ENCODE measurements around the gene GAL3ST3. TPM values are rescaled to one million over a fixed set of nuclear protein-coding genes. Genes with fewer than 3 reads are reported as not detected.
A peak's percentile ranks its signal among the peaks of the same experiment; 100 is the strongest.

GAL3ST3 gene
- polyA plus RNA-seq, 3 donors: not detected

- intact Hi-C loops (cut with micrococcal nuclease): no loop called here
- H2AFZ ChIP-seq (ENCODE audit: insufficient read depth, low read depth, low read length, poor library complexity, severe bottlenecking): no peak overlapping the region
- H3K27me3 ChIP-seq (ENCODE audit: control insufficient read depth in 2 of 2, insufficient read depth in 2 of 2, low read length in 2 of 2): peaks cover 14 to 23% of the 10 kb centered on the region in 2 donors
- no peak for DNase-seq
- TF ChIP-seq CTCF (IDR thresholded peaks at IDR 0.05): no peak
- H3K4me1 ChIP-seq (ENCODE audit: control insufficient read depth in 1 of 2, insufficient read depth in 2 of 2, low read length in 2 of 2): peaks cover 42 to 43% of the 10 kb centered on the region in 2 donors
- H3K4me3 Mint-ChIP-seq: peak overlapping the region in 1 of 2 donors; percentile 71
- no peak overlapping the region for H3K9ac ChIP-seq (ENCODE audit: insufficient read depth, low read length, poor library complexity, severe bottlenecking)
- peaks cover 0 to 5% (median 2%) of the 10 kb centered on the region in 7 donors for H3K9me3 Mint-ChIP-seq
- peak overlapping the region in 1 of 2 donors; percentile 28 for H3K27ac ChIP-seq (ENCODE audit: low read depth in 1 of 2, low read length in 2 of 2)
- H3K79me2 ChIP-seq (ENCODE audit: insufficient read depth, low read length): no peaks in the 10 kb centered on the region
- H3K27ac Mint-ChIP-seq: peak overlapping the region in 5 of 7 donors; percentile 61 to 87 (median 80)
- H3K36me3 Mint-ChIP-seq: peaks cover 9 to 16% of the 10 kb centered on the region in 2 donors
- no peaks in the 10 kb centered on the region for H4K20me1 ChIP-seq (ENCODE audit: insufficient read depth, low read length)
- H3K4me2 ChIP-seq (replicated peaks; ENCODE audit: extremely low read depth, low read length, poor library complexity, severe bottlenecking): peak overlapping the region; percentile 53
- peaks cover 4 to 8% of the 10 kb centered on the region in 2 donors for H3K36me3 ChIP-seq (replicated peaks in 1 of 2; ENCODE audit: control insufficient read depth in 1 of 2, insufficient read depth in 2 of 2, low read length in 2 of 2)
- WGBS (ENCODE audit: insufficient coverage): 44% methylated on average over 6 of the region's 12 CpGs
- H3K4me3 ChIP-seq (replicated peaks in 1 of 3; ENCODE audit: low read depth in 2 of 3, low read length in 3 of 3): no peak overlapping the region
- H3K4me1 Mint-ChIP-seq: peaks cover 40% of the 10 kb centered on the region
- peaks cover 22 to 35% (median 34%) of the 10 kb centered on the region in 3 donors for H3K27me3 Mint-ChIP-seq (ENCODE audit: low read depth in 3 of 3)
- H3K9me3 ChIP-seq (replicated peaks in 1 of 2; ENCODE audit: control insufficient read depth in 1 of 2, insufficient read depth in 1 of 2, low read length in 2 of 2): no peaks in the 10 kb centered on the region
Observed at GRCh38 chr11:66012371-66012945, 36.5 kb downstream of the GAL3ST3 start.

GRCh38 chr11:66011785-66012303, 37.1 kb downstream of the GAL3ST3 start, which contains the start of gene CST6:
CST6 (plus strand) TSS chr11:66012008; CDS start chr11:66012045, 37 bp downstream.
- Histone ChIP-seq H3K4me3 (replicated peaks in 1 of 3; ENCODE audit: low read depth in 2 of 3, low read length in 3 of 3) (no peak within 1 kb of the TSS), H3K4me1 (ENCODE audit: control insufficient read depth in 1 of 2, insufficient read depth in 2 of 2, low read length in 2 of 2) (peaks cover 42 to 43% of the 10 kb centered on the region in 2 donors), H3K9me3 (replicated peaks in 1 of 2; ENCODE audit: control insufficient read depth in 1 of 2, insufficient read depth in 1 of 2, low read length in 2 of 2) (no peaks in the 10 kb centered on the region), H3K4me2 (replicated peaks; ENCODE audit: extremely low read depth, low read length, poor library complexity, severe bottlenecking) (peak within 1 kb of the TSS; percentile 53), H3K79me2 (ENCODE audit: insufficient read depth, low read length) (no peaks in the 10 kb centered on the region), H4K20me1 (ENCODE audit: insufficient read depth, low read length) (no peaks in the 10 kb centered on the region), H2AFZ (ENCODE audit: insufficient read depth, low read depth, low read length, poor library complexity, severe bottlenecking) (peak within 1 kb of the TSS; percentile 48), H3K9ac (ENCODE audit: insufficient read depth, low read length, poor library complexity, severe bottlenecking) (no peak within 1 kb of the TSS), H3K27ac (ENCODE audit: low read depth in 1 of 2, low read length in 2 of 2) (peak within 1 kb of the TSS in 1 of 2 donors; percentile 28), H3K36me3 (replicated peaks in 1 of 2; ENCODE audit: control insufficient read depth in 1 of 2, insufficient read depth in 2 of 2, low read length in 2 of 2) (peaks cover 4 to 8% of the 10 kb centered on the region in 2 donors), H3K27me3 (ENCODE audit: control insufficient read depth in 2 of 2, insufficient read depth in 2 of 2, low read length in 2 of 2) (peaks cover 14 to 23% of the 10 kb centered on the region in 2 donors)
- no peak for DNase-seq
- H3K9me3 Mint-ChIP-seq: peaks cover 0 to 5% (median 2%) of the 10 kb centered on the region in 7 donors
- H3K4me3 Mint-ChIP-seq: peak within 1 kb of the TSS in 1 of 2 donors; percentile 79
- intact Hi-C loops (cut with micrococcal nuclease): no loop called here
- no peak for TF ChIP-seq CTCF (IDR thresholded peaks at IDR 0.05)
- peak within 1 kb of the TSS in 5 of 7 donors; percentile 61 to 87 (median 80) for H3K27ac Mint-ChIP-seq
- H3K4me1 Mint-ChIP-seq: peaks cover 40% of the 10 kb centered on the region
- H3K36me3 Mint-ChIP-seq: peaks cover 5 to 11% of the 10 kb centered on the region in 2 donors
- H3K27me3 Mint-ChIP-seq (ENCODE audit: low read depth in 3 of 3): peaks cover 22 to 35% (median 34%) of the 10 kb centered on the region in 3 donors
- WGBS (ENCODE audit: insufficient coverage): 15% methylated on average over 61 of the region's 61 CpGs
